CD4-positive, alpha-beta T cell treated with Interleukin-10 for 1 hour (primary cell): ENCODE results near the gene PSMG3.
A peak's percentile ranks its signal among the peaks of the same experiment; 100 is the strongest.
"Not testable (repeated sequence)": the region's sequence is repeated elsewhere in the genome, so short reads cannot be mapped to it uniquely, and the experiment has no call there.

ENCODE experiments used
- DNase-seq: peaks from one replicate; pipeline ENCODE4 v3.0.0-alpha.2; 2020

PSMG3 gene

GRCh38 chr7:1596181-1597043, 26.6 kb upstream of the PSMG3 start:
- DNase-seq: no peak

- DNase-seq: no peak
Observed at GRCh38 chr7:1595636-1596035, 25.8 kb upstream of the PSMG3 start.

- no peak for DNase-seq
Observed at GRCh38 chr7:1595027-1595426, 25.2 kb upstream of the PSMG3 start.

- no peak for DNase-seq
Observed at GRCh38 chr7:1593904-1594421, 24.1 kb upstream of the PSMG3 start.

DNA sequence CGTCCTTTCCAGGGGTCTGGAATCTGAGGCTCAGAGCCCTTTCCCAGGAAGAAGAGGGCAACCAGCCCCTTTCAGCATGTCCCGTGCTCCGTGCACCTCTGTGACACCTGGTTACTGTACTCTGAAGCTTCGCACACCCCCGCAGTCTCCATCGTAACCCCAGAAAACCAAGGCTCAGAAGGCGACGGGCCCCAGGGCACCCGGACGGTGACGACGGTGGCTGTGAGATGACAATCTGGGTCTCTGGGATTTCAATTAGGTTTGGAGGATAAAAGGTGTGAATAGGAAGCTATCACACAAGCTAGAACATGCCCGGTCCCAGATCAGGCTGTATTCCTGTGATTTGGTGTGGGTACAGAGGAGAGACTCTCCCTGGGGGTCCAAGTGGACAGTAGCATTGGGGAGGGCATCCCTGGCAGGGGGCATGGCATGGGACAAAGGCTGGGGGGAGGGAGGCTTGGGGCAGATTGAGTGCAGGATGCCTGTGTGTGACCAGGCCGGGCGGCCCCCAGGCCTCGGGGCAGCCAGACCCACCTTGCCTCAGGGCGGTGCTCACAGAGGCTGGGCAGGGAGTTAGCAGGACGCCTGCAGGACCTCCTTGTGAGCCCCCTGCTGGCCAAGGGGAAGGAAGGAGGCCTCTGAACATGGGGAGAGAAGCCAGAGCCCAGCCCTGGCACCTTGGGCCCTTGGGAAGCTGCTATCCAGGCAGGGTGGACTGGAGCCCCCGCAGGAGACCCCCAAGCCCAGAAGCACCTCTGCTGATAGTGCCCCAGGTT, 23.4 kb upstream of the PSMG3 start:
- DNase-seq: peak; percentile 10

- no peak for DNase-seq
Observed at GRCh38 chr7:1592299-1592871, 22.6 kb upstream of the PSMG3 start.

GRCh38 chr7:1591876-1592275, 22.0 kb upstream of the PSMG3 start:
- peak; percentile 7 for DNase-seq

DNA sequence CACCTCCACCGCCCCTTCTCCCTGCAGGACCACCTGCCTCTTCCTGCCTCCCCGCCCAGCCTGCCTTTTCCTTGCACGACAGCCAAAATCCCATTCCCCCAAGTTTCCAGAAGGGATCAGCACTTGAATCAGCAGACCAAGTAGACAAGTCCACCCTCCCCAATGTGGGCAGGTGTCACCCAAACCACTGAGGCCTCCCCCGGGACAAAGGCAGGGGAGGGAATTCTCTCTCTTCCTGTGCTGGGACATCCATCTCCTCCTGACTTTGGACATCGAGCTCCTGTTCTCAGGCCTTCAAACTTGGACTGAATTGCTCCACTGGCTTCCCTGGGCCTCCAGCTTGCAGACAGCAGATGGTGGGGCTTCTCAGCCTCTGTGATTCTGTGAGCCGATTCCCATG, 21.6 kb upstream of the PSMG3 start:
- no peak for DNase-seq

DNA sequence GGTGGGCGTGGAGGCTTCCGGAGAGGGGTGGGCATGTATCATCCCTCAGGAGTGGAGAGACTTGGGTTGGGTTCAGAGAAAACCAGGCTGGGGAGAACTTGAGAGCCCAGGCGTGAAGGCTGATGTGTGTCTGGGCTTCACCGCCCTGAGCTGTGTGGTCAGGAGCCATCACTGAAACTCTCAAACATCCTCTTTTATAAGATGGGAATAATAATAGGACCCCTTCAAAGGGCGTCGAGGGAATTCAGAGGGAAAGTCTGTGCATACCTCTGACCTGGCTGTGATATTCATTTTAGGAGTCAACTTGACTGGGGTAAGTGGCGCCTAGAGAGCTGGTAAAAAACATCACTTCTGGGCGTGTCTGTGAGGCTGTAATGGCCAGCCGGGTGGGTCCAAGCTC, 21.1 kb upstream of the PSMG3 start:
- DNase-seq: no peak

GRCh38 chr7:1590476-1590875, 20.6 kb upstream of the PSMG3 start:
- DNase-seq: no peak

DNA sequence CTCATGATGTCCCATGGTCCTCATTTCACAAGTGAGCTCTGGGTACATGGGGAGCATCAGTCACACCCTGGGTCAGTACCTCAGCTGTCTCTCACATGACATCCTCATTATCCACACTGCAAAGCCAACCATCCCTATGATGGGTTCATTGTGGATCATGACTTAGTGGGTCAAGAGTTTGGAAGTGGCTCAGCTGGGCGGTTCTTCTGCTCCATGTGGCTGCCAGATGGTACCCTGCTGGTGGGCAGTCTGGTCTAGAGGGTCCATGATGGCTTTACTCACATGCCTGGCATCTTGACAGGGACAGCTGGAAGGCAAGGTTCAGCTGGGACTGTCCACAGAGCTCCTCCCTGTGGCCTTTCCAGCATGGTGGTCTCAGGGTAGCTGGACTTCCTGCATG, 19.1 kb upstream of the PSMG3 start:
- DNase-seq: no peak

GRCh38 chr7:1587738-1588137, 17.9 kb upstream of the PSMG3 start:
- DNase-seq: no peak

- DNase-seq: no peak
Observed at GRCh38 chr7:1586827-1587705, 17.2 kb upstream of the PSMG3 start.

DNA sequence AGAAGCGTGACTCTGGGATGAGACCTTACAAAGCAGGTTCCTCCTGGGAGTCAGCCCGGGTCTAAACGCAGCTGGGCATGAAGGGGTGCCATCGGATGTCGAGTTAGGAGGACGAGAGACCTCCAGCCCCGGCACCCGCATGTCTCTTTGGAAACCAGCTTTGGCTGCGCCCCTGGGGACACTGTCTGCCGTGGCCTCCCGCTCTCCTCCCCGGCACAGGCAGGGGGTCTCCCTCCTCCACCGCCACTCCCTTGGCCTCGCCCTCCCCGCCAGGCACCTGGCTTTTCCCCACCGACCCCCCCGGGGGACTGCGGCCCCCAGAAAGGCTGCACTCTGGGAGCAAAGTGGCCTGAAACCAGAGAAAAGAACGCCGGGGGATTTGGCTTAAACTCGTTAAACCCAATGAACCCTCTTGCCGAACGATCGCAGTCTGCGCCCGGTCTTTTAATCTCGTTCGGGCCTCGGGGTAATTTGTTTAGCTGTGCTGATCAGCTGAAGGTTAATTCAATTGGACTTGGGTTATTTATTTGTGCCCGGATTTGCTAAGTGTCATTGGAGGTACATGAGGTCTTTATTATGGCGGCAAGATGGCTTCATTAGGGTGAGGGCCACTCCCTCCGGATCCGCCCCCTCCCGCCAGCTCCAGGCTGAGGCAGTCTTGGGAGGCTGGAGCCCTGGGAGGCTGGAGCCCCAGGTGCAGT, 16.4 kb upstream of the PSMG3 start:
- DNase-seq: no peak

DNA sequence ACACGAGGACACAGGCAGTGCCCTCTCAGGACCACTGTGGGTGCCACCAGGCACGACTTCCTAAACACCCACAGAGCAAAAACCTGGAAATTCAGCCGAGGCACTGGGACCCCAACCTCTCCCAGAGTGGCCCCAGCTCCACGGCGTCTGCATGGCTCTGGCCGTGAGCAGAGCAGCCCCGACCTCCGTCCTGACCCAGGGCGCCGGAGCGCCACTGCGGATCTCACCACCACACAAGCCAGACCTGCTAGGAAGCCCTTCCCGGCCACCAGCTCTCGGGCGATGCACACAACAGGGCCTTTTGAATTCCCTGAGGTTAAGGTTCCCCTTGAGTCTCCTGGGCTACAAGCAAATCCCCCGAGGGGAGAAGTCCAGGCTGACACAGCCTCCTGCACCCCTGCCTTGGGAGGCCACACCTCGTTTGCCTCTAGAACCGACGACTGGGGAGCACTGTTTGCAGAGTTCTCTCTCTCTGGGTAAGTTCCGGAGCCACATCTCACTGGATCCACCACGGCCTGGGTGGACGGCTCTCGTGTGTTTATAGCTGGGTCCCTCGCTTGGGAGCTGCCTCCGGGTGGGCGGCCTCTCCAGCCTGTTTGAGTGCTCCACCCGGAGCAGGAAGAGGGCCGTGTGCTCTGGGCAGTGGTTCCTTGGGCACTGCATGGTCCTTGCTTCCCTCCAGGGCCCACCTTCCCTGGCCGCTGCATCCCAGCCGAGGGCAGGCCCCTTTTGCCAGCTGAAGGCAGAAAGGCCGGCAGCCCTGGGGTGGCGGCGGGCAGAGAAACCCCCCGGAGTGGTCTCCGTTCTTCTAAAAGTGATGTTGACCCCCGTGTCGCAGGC, 15.5 kb upstream of the PSMG3 start:
- DNase-seq: no peak

- DNase-seq: no peak
Observed at GRCh38 chr7:1584700-1585099, 14.9 kb upstream of the PSMG3 start.

DNA sequence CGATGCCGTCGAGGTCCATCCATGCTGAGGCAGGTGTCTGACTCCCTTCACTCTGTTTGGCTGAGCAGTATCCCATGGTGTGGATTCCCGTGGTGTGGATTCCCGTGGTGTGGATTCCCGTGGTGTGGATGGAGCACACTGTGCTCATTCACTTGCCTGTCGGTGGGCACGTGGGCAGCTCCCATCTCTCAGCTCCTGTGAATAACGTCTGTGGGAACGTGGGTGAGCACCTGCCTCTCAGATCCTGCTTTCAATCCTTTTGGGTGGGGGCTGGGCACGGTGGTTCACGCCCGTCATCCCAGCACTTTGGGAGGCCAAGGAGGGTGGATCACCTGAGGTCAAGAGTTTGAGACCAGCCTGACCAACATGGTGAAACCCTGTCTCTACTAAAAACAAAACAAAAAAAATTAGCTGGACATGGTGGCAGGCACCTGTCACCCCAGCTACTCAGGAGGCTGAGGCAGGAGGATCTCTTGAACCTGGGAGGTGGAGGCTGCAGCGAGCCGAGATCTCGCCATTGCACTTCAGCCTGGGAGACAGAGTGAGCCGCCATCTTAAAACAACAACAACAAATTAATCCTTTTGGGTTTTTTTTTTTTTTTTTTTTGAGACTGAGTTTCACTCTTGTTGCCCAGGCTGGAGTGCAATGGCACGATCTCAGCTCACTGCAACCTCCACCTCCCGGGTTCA, 13.6 kb upstream of the PSMG3 start:
- not testable (repeated sequence) for DNase-seq

GRCh38 chr7:1580422-1581030, 10.7 kb upstream of the PSMG3 start:
- no peak for DNase-seq

DNA sequence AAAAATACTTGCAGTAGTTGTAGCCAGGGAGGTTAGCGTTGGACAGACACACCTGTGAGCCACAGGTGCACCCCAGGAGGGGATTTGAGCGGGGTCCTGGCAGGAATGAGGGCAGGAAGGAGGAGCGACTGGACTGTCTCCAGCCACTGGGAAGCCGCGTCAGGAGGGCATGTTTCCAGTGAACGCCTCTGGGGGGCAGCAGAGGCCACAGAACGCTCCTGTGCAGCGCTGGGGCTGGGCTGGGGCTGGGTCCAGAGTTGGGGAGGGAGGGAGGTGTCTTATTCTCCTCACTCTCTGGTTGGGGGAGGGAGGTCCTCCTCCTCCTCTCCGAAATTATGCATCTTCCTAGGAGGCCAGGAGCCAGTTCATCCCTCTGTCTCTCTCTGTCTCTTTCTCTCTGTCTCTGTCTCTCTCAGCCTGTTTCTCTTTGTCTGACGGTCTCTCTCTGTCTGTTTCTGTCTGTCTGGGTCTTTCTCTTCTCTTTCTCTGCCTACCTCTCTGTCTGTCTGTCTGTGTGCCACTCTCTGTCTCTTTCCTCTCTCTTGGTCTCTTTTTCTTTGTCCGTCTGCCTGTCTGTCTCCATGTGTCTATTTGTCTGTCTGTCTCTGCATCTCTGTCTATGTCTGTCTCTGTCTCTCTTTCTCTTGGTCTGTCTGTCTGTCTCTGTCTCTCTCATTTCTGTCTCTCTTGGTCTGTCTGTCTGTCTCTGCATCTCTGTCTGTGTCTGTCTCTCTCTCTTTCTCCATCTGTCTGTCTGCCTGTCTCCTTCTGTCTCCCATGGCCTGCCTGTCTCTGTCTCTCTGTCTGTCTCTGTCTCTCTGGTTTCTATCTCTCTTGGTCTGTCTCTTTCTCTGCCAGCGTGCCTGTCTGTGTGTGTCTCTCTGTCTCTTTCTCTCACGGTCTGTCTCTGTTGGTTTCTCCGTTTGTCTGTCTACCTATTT, 9.9 kb upstream of the PSMG3 start:
- DNase-seq: peak; percentile 73
